GM19324 (cell line): ENCODE measurements around the gene GRIN2A.

Experiments
- ATAC-seq: cut with Tn5 transposase; IDR thresholded peaks from one replicate; pipeline ENCODE4 v1.9.1; 2021; ENCODE audit warnings: mild to moderate bottlenecking, moderate library complexity; ENCODE audit not compliant: unreplicated experiment, low FRiP score

GRIN2A gene

GRCh38 chr16:10138881-10139280 is 43.3 kb downstream of the GRIN2A start:
- no peak for ATAC-seq

- no peak for ATAC-seq
Observed at GRCh38 chr16:10137341-10137740, 44.9 kb downstream of the GRIN2A start.

- no peak for ATAC-seq
Observed at GRCh38 chr16:10136916-10137315, 45.3 kb downstream of the GRIN2A start.

DNA sequence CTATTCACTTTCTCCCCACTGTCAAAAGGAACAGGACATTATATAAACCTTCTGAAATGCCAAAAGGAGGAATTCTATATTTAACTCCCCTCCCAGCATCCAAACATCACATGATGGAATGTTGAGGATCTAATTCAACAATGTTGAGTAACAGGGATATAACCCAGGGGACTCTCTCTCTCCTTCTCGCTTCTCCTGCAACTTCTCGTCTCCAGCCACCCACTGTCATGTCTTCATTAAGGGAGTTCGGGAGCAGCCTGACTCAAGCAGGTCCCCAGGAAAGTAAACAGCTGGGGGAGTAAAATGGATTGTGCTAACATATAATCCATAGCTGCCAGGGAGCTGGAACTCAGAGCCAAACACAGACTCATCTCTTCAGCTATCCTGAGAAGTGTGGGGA is 51.7 kb downstream of the GRIN2A start:
- ATAC-seq: no peak

- no peak for ATAC-seq
Observed at GRCh38 chr16:10128397-10129258, 53.6 kb downstream of the GRIN2A start.

GRCh38 chr16:10126686-10127085 is 55.5 kb downstream of the GRIN2A start:
- no peak for ATAC-seq

DNA sequence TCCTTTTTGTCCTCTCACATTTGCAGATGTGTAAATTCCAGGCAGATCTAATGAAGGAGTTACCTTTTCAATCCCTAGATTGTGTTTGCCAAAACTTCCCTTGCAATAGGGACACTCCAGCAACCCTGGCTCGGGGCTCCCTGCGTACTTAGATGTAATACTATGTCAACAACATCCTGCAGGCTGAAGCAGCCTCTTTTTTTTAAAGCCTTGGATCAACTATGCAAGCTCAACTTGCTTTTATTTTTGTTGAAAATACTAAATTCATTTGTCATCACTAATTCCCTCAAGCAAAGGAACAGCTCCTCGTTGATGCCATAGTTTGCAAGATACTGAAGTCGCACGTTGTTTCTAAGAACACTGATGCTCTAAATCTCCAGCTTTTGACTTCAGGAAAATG is 59.1 kb downstream of the GRIN2A start:
- no peak for ATAC-seq

DNA sequence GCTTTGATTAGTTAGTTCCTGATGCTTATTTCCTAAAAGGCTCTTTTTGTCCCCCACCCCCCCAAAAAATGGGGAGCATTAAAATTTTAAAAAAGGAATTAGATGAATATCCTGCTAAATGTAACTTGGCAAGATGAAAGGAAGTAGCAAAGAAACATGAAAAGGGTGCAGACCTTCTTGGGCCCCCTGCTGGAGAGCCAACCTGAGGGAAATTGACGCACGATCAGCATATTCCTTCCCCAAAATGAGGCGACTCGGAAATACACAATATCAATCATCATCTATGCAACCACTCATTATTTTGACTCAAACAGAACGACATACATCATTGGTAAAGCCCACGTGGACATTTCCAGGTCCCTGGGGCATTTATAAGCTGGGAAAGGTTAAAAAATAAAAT is 59.7 kb downstream of the GRIN2A start:
- ATAC-seq: no peak

GRCh38 chr16:10121897-10122425 is 60.3 kb downstream of the GRIN2A start:
- no peak for ATAC-seq

DNA sequence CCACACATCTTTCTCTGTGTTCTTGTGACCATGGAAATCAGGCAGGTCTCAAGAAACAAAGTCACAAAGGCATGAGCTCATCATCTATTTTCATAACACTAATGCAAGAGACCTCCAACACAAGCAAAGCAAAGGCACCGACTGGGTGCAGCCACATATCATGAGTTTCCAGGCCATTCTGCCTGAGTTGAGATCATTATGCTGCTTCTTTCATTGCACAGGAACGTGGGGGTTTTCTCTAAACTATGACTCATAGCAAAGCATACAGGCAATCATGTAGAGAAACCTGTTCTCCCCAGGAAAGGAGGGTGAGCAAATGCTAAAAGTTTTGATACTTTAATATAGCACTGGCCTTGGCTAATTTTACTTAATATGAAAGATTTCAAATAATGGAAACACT is 60.7 kb downstream of the GRIN2A start:
- ATAC-seq: no peak

- no peak for ATAC-seq
Observed at GRCh38 chr16:10120953-10121352, 61.3 kb downstream of the GRIN2A start.

DNA sequence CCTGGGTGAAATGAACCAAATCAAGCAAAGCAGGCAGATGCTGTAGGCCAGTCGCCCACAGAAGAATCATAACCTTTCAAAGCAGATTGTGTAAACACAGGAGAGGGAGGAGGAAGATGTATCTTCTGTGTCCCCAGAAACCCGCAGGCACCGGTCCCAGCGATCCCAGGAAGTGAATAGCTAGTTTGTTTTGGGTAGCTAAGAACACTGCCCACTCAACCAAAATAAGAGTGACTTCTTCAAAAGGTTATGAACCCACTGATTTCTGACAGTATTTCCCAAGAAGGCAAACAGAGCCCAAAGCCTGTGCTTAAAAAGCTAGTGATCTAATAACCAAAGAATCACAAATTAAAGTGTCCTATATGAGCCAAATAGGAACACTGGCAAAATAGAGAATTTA is 67.8 kb downstream of the GRIN2A start:
- ATAC-seq: no peak

DNA sequence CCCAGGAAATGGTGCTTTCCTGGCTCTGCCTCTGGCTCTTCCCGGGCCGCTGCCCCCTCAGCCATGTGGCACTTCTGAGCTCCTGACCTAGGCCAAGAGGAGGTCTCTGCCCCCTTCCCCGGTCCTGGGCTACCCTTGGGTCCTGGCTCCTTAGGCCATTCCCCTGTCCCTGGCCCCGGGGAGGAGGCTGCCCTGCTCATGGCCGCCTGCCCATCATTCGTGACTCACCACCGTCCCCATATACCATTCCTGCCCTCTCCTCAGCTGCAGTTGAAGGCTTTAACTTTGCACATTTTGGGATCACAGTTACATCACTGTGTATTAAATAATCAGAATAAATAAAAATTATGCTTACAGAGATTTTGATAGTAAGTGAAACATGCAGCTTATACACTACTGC is 69.0 kb downstream of the GRIN2A start:
- ATAC-seq: no peak

GRCh38 chr16:10112021-10112420 is 70.2 kb downstream of the GRIN2A start:
- no peak for ATAC-seq

DNA sequence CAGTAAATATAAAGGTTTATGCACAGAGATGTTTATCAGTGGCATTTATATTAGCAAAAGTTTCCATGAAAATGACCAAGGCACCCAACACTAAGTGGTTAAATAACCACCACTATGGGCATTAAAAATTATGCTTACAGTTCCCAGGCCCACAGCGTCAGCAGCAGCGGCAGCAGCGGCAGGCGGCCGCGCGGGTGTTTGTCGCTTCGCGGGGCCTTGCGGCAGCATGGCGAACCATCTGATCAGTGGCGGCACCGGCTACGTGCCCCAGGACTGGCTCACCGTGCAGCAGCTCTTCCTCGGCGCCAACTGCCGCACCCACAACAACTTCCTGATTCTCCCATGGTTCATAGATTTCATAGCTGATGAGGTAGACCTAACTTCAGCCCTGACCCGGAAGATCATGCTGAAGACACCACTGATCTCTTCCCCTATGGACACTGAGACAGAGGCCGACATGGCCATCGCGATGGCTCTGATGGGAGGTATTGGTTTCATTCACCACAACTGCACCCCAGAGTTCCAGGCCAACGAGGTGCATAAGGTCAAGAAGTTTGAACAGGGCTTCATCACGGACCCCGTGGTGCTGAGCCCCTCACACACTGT is 71.0 kb downstream of the GRIN2A start:
- ATAC-seq: no peak

- no peak for ATAC-seq
Observed at GRCh38 chr16:10110552-10110951, 71.7 kb downstream of the GRIN2A start.

DNA sequence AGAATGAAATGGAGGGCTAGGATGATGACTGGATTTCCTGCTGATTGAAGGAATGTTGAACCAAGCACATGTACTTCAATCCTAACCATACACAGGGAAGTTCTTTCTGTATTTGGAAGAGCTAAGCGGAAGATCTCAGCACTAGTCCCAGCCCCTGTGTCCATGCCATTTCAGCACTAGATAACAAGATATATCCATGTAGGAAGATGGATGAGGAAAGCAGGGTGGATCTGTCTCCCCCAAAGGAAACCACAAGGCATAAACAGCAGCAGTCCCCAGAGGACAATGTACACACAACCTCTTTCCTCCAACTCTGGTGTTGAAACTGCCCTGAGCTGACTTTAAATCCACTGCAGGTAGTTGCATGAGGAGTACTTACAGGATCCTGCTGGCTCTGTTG is 75.1 kb downstream of the GRIN2A start:
- ATAC-seq: no peak

DNA sequence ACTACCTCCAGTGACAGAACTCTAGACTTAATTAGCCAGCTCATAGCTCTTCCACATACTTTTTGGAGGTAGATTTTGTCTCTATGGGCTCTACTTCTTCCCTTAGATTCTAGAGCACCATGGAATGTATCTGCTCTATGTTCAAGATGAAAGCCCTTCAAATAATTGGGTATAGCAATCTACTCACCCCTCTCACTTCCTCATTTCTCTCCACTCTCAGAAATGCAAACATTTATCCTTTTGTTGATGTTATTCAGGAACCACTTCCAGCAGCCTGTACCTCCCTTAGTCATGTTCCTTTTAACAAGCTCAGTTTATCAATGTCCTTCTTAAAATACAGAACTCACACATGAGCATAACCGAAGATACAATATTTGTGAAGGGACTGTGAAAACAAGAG is 78.5 kb downstream of the GRIN2A start:
- ATAC-seq: no peak

DNA sequence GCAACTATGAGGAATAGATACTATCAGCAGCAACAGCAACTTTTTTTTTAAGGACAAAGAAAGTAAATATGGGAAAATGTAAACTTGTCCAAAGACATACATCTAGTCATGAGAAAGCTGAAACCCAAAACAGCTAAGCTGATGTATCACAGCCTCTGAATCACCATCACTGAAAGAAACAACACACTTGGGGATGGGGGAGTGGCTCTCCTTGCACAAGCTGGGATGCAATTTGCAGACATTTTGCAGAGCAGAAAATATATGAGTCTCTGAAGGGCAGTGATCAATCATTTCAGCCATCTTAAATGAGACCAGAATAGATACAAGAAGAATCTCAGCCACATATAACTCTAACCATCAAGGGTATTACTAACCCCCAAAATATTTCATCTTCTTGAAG is 79.1 kb downstream of the GRIN2A start:
- ATAC-seq: no peak

GRCh38 chr16:10100829-10101228 is 81.4 kb downstream of the GRIN2A start:
- no peak for ATAC-seq

GRCh38 chr16:10098991-10099390 is 83.2 kb downstream of the GRIN2A start:
- no peak for ATAC-seq

GRCh38 chr16:10097271-10097670 is 85.0 kb downstream of the GRIN2A start:
- no peak for ATAC-seq
